Stimulated activated CD4-positive, alpha-beta T cell treated with anti-CD3 and anti-CD28 coated beads, Interleukin-15, amount 100 ng/mL, for 24 hours (primary cell): ENCODE results near the gene RBM33.
"Not testable (repeated sequence)": the region's sequence is repeated elsewhere in the genome, so short reads cannot be mapped to it uniquely, and the experiment has no call there.

ENCODE experiments used
- DNase-seq: peaks from one replicate; pipeline ENCODE4 v3.0.0-alpha.2; 2020

The RBM33 gene, protein sequence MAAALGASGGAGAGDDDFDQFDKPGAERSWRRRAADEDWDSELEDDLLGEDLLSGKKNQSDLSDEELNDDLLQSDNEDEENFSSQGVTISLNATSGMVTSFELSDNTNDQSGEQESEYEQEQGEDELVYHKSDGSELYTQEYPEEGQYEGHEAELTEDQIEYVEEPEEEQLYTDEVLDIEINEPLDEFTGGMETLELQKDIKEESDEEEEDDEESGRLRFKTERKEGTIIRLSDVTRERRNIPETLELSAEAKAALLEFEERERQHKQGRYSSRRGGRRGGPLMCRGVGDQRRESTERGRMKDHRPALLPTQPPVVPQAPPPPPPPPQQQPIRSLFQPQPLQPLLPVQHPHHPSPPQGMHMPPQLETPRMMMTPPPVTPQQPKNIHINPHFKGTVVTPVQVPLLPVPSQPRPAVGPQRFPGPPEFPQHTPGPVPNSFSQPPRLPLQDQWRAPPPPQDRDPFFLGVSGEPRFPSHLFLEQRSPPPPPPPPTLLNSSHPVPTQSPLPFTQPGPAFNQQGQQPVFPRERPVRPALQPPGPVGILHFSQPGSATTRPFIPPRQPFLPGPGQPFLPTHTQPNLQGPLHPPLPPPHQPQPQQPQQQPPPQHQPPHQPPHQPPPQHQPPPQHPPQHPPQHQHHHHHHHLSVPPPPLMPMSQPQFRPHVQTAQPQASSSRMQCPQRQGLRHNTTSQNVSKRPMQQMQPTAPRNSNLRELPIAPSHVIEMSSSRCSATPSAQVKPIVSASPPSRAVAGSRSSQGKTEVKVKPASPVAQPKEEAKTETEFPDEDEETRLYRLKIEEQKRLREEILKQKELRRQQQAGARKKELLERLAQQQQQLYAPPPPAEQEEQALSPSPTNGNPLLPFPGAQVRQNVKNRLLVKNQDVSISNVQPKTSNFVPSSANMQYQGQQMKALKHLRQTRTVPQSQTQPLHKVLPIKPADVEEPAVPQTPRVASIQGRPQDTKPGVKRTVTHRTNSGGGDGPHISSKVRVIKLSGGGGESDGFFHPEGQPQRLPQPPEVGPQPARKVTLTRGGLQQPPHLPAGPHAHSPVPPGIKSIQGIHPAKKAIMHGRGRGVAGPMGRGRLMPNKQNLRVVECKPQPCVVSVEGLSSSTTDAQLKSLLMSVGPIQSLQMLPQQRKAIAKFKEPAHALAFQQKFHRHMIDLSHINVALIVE

GRCh38 chr7:155644178-155644970 is at the start of gene RBM33:
Gene RBM33 (plus strand): TSS chr7:155644661. CDS start chr7:155644877, 216 bp downstream.
- DNase-seq = peak; percentile 89

DNA sequence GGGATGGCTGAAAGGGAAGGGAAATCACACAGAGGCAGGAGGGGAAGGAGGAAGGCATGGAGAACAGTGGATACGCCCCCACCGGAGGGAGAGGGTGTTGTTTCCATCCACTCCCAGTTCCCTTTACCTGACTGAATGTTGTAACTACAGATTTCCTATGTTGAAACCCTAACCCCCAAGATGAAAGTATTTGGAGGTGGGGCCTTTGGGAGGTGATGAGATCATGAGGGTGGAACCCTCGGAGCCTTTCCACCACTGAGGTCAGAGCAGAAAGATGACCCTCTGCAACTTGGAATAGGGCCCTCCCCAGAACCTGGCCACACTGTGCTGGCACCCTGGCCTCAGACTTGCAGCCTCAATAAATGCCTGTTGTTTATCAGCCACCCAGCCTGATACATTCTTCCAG is 49.5 kb upstream of the RBM33 start:
- DNase-seq = no peak

- DNase-seq = no peak
Observed at GRCh38 chr7:155597753-155598140, 46.7 kb upstream of the RBM33 start.

DNA sequence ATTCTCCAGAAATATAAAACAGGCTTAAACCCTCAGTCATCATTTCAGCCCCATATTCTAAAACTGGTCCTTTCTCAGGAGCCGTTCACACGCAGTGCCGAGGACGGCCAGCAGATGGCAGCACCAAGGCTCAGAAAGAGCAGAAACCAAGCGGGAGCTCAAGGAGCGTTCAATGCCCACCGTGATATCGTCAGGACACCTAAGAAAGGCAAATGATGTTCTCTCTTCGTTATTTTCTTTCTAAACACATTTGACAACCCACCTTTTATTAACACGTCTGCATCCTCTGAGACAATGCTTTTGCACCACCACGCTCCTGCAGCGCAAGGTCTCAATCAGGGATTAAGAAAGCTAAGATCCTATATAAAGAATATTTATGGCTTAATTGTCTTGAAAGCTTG is 45.7 kb upstream of the RBM33 start:
- DNase-seq = peak; percentile 87

GRCh38 chr7:155602156-155602555 is 42.3 kb upstream of the RBM33 start:
- DNase-seq = no peak

GRCh38 chr7:155602750-155603149 is 41.7 kb upstream of the RBM33 start:
- DNase-seq = no peak

DNA sequence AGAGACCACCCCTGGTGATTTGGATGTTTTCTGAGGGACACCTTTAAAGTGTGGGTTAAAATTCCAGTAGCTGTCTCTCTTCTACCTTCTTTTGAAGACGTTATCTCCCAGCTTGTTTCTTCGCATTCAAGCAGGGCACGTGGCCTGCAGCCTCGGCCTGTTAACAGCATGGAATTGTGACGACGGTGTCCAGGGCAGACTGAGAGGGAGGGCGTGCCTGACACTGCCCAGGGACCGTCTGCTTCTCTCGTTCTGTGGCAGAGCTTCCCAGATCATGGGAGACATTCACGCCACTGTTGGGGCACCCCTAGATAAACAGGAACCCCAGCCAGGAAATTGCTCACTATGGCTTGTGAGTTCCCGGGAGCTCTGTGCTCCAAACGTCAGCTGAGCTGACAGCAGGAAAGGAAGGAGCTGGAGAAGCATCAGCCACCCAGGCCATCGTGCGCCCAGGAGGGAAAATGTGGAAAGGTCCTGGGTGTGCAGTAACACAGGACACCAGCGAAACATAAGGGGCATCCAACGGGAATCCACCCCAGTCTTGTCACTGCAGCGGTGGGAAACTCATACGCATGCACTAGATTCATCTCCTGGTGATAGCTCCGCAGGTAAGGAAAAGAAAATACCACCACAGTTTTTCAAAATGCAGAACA is 41.1 kb upstream of the RBM33 start:
- no peak for DNase-seq

- no peak for DNase-seq
Observed at GRCh38 chr7:155603858-155604503, 40.5 kb upstream of the RBM33 start.

- DNase-seq = no peak
Observed at GRCh38 chr7:155604504-155604997, 39.9 kb upstream of the RBM33 start.

DNA sequence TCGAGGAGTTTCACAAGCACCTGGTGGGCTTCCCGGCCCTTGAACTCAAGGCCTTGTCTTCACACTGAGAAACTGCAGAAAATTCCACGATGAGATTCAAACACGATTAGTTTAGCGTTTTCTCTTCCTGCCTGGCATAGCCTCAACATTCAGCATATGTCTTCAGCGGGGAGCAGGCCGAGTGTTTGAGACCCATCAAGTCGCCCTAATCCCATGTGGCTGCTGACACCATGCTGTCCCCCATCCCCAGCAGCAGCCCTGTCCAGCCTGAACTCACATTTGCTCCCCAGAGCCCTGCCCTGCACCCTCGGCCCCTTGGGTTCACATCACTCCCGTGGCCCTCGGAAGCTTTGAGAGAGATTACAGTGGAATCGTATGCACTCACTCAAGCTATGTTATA is 35.3 kb upstream of the RBM33 start:
- no peak for DNase-seq

GRCh38 chr7:155610633-155611193 is 33.7 kb upstream of the RBM33 start:
- no peak for DNase-seq

GRCh38 chr7:155611808-155612447 is 32.5 kb upstream of the RBM33 start:
- DNase-seq = no peak

DNA sequence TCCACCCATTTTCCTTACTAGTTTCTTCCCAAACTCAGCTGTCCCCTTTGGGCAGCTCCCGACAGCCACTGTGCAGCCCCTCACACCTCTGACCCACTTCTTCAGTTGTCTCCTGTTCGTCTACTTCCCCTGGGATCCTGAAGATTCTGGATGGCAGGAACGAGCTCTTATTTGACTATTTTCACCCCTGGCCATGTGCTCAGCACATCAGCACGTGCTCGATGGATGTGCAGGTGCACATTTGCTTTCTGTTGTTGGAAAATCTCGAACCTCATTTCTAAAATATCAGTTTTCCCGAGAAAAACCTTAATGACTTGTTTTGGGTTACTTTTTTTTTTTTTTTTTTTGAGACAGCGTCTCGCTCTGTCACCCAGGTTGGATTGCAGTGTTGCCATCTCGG is 31.8 kb upstream of the RBM33 start:
- no peak for DNase-seq

GRCh38 chr7:155615085-155615484 is 29.4 kb upstream of the RBM33 start:
- not testable (repeated sequence) for DNase-seq

DNA sequence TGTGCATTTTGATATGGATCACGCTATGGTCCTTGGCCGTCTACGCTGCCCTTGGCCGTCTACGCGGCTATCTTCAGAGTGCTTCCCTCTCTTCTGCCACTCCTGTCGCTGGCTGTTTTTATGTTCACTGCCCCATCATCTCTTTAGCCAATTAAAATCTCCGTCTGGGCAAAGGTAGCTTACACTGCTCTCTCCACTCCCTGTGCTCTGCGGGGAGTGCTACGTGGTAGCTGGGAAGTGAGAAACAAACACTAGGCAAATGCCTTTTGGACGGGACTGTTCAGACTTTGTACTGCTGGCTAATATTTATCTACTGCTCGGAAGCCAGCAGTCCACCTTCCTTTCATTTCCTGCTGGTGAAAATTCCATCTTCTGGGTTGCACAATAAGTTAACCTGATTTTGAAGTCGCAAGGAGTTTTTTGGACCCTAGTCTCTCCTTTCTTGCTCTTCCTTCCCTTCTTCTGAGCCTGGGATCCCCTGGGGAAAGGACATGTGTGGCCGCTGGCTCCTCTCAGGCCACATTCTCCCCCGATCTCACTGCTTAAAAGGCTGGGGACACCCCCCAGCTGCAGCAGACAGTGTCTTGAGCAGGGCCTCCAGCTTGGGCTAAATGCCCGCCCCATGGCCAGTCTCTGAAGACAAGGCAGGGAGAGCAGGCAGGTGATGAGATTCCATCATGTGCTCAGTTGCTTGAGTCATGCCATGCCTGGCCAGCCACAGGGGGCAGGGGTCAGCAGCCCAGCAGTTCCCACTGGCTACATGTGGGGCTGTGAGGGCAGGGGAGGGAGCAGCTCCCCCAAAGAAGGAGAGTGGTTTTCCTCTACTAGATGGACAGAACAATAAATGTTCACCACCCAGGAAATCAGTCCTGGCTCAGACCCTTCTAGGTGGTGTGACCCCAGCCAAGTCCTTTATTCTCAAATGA is 25.5 kb upstream of the RBM33 start:
- no peak for DNase-seq

DNA sequence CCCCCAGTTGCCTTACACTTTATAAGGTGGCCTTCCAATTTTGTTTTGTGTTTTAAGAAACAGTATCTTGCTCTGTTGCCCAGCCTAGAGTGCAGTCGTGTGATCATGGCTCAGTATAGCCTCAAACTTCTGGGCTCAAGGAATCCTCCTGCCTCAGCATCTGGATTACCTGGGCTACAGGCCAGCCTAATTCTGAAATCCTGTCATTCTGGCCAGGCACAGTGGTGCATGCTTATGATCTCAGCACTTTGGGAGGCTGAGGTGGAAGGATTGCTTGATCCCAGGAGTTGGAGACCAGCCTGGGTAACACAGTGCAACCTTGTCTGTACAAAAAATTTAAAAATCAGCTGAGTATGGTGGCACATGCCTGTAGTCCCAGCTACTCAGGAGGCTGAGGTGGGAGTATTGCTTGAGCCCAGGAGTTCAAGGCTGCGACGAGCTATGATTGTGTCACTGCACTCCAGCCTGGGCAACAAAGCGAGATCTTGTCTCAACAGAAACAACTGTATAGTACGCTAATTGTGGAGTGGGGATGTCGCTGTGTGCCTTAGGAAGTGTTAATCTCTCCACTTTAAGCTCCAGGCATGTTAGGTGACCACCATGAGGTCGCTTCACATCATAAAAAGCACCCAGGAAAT is 24.7 kb upstream of the RBM33 start:
- no peak for DNase-seq

- DNase-seq = no peak
Observed at GRCh38 chr7:155620497-155620896, 24.0 kb upstream of the RBM33 start.

- no peak for DNase-seq
Observed at GRCh38 chr7:155621418-155621980, 23.0 kb upstream of the RBM33 start.
